ENCODE results near the gene RPL26.
A peak's percentile ranks its signal among the peaks of the same experiment; 100 is the strongest.
"Not testable (repeated sequence)": the region's sequence is repeated elsewhere in the genome, so short reads cannot be mapped to it uniquely, and the experiment has no call there.

RPL26 gene

DNA sequence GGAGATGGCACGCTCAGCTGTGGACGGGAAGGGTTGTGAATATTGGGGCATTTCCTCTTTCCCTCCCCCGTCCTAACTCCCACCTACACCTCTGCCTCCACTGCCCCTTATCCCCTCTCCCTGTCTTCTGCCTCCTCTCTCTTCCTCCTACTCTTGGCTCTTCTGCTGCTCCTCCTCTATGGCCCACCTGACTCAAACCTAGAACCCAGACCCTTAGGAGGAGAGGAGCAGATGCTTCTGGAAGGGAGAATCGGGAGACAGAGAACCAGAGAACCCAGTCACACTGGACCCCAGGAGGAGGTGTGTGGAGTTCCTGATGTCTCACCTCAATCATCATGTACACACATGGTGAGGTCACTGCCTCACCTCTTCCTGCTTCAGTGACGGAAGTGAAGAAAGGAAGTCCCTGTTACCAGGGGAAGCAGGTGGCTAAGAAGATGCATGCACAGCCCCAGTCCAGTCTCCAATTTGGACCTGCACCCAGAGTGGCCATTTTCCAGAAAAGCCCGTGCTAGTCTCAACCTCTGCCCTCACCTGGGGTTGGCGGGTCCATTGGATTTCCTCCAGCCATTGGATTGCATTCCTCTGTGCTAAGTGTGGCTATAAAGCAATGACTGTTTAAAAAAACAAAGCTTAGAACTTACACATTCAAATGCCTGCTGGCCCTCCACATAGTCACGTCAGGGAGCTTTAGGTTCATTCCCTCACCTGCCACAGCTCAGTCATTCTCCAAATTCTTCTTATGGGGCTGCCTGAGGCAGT lies 10.7 kb upstream of the RPL26 start:
- no peak for DNase-seq

- no peak for DNase-seq
Measured at GRCh38 chr17:8392674-8393469, 9.9 kb upstream of the RPL26 start.

DNA sequence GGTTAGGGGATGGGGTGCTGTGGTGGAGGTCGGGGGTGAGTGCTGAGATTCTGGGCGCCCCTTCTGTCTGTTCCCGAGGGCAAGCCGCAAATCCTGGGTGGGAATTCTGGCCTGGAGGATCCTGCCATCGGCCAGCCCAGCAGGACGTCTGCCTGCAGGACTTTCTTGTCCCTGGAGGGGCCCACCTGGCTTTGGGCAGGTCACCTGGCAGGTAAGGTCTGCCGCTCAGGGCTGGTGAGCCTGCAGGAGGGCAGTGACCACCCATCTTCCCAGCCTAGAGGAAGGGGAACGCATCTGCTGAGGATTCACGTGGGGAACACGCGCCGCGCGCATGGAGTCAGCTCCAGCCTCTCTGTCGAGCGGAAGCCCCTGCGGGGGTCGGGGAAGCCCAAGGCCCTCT lies 9.3 kb upstream of the RPL26 start:
- DNase-seq = no peak

DNA sequence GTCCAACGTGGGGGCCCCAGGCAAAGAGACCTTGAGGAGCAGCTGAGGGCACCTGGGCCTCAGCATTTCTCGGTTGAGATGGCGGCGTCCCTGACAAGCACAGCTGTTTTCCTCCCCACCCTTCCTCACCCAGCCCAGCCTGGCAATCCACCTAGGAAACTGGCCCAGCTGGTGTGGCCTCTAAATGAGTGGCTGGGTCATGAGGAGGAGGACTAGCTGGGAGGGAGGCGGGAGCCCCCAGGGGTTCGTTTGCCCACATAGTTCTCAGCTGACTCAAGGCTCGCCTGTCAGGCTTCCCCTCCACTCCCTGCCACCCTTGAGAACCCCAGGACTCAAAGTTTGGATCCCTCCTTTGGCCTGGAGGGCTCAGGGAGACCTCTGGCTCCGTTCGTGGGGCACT lies 8.7 kb upstream of the RPL26 start:
- DNase-seq = no peak

DNA sequence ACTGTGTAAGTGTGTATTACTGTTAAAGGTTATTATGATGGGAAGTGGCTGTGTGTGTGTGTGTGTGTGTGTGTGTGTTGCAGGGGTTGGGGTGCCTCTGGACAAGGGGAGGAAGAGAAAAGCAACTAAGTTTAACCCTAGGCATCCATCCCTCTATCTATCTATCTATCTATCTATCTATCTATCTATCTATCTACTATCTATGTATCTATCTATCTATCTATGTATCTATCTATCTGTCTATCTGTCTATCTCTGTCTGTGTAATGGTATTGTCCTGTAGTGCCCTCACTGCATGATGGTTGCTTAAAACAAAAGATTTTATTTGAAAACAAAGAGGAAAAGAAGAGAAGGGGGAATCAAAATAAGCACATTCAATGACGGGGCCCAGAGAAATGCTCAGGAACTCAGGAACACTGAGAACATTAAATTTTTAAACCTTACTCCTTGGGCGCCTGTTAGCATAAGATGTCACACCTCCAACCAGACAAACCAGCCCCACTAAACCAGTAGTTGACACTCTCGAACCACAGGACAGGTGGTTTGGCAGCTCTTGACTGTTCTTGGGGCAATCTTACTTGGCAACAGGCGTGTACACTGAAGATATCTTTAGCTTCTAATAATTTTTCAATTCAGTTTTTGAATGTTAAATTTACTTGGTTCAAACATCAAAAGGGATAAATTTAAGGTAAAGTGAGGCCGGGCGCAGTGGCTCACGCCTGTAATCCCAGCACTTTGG lies 5.1 kb upstream of the RPL26 start:
- DNase-seq = no peak

- no peak for DNase-seq
Measured at GRCh38 chr17:8386841-8387240, 3.8 kb upstream of the RPL26 start.

DNA sequence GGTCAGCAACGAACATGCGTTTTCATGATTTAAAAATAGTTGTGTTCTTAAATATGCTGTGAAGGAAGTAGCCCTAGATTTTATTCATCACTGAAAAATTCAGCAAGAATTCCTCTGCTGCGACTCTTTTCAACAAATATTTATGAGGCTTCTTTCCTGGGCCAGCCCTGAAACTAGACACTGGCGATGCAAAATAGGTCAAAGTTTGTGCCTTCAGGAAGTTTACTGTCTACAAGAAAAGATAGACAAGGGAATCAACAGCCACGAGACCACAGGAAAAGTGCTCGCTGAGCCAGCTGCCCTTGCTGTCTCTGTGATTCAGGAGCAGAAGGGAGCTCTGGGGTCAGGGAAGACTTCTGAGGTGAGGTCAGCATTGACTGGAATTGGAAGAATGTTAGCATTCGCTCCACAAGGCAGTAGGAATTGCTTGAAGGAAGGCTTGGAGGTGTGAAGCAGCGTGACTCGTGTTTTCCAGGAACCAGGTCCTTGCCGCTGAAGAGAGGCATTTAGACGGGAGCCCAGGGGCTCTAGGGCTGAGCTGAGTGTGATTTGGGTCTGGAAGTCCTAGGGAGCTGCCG lies 1.9 kb upstream of the RPL26 start:
- DNase-seq = no peak

- no peak for DNase-seq
Measured at GRCh38 chr17:8382880-8383142, 182 bp downstream of the RPL26 start.

DNA sequence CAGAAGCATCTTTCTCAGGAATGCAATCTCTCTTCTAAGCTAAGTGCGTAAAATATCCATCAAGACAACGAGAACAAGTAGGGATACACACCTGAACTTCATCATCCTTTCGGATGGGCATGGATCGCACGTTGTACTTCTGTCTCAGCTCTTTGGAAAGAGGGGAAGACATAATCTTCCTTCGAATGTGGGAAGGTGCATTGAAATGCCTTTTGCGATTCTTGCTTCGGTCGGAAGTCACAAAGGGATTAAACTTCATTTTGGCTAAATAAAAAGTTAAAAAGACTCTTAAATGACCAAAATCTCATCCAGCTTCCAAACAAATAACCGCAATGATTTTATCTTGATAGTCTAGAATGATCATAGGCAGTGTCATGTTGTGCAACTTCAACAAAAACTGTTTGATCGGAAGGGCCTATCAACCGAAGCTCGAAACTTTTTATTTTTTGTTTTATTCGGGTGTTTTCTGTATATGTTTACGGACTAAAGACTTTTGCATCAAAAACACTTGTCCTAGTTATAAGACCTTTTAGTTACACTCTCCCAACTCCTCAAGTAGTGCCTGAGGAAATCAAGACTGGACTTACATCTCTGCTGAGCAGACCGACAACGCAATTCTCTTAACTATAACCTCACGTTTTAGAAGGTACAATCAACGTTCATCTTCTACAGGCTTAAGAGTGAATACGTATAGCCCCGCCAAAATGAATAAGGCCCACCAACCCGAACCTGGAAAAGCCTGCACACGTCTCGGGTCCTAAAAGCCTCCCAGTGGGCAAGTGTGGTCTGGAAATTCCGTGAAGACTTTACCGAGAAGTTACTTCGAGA lies 727 bp downstream of the RPL26 start:
- DNase-seq = no peak

GRCh38 chr17:8380049-8380448 lies 2.9 kb downstream of the RPL26 start:
- no peak for DNase-seq

DNA sequence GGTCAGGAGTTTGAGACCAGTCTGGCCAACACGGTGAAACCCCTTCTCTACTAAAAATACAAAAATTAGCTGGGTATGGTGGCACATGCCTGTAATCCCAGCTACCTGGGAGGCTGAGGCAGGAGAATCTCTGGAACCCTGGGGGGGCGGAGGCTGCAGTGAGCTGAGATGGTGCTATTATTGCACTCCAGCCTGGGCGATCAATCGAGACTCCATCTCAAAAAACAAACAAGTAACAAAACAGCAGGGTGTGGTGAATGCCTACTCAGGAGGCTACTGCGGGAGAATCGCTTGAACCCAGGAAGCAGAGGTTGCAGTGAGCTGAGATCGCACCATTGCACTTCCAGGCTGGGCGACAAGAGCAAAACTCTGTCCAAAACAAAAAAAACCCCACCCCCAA lies 4.9 kb downstream of the RPL26 start:
- not testable (repeated sequence) for DNase-seq

GRCh38 chr17:8377422-8377821 lies 5.6 kb downstream of the RPL26 start:
- no peak for DNase-seq

- peak; percentile 39 for DNase-seq
Measured at GRCh38 chr17:8376271-8377067, 6.5 kb downstream of the RPL26 start, which contains the start of gene KRABD2. KRABD2 (minus strand) TSS chr17:8376704.

DNA sequence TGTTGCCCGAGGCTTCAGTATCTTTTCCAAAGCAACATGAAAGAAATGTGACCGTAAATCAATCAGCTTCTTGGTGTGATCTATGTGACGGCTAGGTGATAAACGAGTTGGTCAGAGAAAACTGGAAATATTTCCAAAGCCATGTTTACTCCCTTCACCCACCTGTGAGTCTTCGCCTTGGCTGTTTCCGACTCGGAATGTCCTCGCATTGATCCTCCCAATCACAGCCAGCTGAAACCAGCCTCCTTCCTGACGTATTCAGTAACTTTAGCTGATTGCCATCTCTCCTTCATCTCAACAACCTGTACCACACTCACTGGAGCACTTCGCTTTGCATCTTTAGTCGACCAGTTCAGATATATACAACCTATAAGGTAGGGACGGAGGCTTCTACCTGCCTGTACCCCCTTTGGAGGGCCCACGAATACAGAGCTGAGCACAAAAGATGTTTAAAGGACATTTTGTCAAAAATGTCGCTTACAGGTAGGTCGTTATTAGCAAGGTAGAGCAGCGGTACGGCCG lies 7.2 kb downstream of the RPL26 start:
- no peak for DNase-seq

DNA sequence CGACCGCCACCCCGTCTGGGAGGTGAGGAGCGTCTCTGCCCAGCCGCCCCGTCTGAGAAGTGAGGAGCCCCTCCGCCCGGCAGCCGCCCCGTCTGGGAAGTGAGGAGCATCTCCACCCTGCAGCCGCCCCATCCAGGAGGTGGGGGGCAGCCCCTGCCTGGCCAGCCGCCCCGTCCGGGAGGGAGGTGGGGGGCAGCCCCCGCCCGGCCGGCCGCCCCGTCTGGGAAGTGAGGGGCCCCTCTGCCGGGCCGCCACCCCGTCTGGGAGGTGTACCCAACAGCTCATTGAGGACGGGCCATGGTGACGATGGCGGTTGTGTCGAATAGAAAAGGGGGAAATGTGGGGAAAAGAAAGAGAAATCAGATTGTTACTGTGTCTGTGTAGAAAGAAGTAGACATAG lies 9.1 kb downstream of the RPL26 start:
- DNase-seq = not testable (repeated sequence)

DNA sequence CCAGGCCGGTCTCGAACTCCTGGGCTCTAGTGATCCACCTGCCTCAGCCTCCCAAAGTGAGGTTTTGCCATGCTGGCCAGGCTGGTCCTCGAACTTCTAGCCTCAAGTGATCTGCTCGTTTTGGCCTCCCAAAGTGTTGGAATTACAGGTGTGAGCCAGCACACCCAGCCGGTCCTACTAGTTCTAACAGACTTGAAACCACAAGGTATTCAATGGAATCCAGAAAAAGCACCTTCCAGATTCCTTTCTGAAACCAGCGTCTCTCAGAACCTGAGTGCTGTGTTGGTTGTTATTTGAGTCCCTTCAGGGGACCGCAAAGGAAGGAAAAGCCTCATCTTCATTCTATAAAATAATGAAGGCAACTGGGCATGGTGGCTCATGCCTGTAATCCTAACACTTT lies 10.6 kb downstream of the RPL26 start:
- no peak for DNase-seq

- no peak for DNase-seq
Measured at GRCh38 chr17:8371786-8372185, 11.2 kb downstream of the RPL26 start.

- no peak for DNase-seq
Measured at GRCh38 chr17:8369944-8370343, 13.0 kb downstream of the RPL26 start.

GRCh38 chr17:8368193-8368592 lies 14.8 kb downstream of the RPL26 start:
- DNase-seq = no peak

GRCh38 chr17:8366231-8366630 lies 16.8 kb downstream of the RPL26 start:
- no peak for DNase-seq

DNA sequence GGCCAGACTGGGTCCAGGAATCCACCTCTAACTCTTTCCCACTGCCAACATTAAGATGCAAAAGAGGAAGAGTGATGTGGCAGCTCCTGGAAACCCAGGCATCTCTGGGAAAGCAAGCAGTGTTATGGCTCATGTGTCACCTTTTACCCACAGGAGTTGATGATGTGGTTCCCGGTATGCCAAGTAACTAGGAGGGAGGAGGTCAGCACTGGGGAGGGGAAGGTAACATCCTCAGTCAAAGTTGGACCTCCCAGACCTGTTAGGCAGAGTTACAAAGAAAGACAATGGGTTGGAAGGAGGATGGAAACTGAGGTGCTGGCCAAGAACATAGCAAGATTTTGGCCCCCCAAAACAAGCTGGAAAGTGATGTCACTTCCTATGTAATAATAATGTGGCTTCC lies 17.9 kb downstream of the RPL26 start:
- no peak for DNase-seq
